HG03135 (cell line): ENCODE measurements around the gene HS1BP3.
A peak's percentile ranks its signal among the peaks of the same experiment; 100 is the strongest.

ENCODE experiments used
- ATAC-seq: cut with Tn5 transposase; IDR thresholded peaks from one replicate; pipeline ENCODE4 v1.9.1; 2021; ENCODE audit warnings: mild to moderate bottlenecking, moderate library complexity; ENCODE audit not compliant: unreplicated experiment

HS1BP3 gene

GRCh38 chr2:20648206-20648605 lies 2.7 kb downstream of the HS1BP3 start:
- ATAC-seq: no peak

GRCh38 chr2:20647738-20648137 lies 3.2 kb downstream of the HS1BP3 start:
- no peak for ATAC-seq

GRCh38 chr2:20647211-20647610 lies 3.7 kb downstream of the HS1BP3 start:
- no peak for ATAC-seq

GRCh38 chr2:20646446-20646845 lies 4.5 kb downstream of the HS1BP3 start:
- no peak for ATAC-seq

- ATAC-seq: no peak
Observed at GRCh38 chr2:20645761-20646160, 5.1 kb downstream of the HS1BP3 start.

- no peak for ATAC-seq
Observed at GRCh38 chr2:20645301-20645701, 5.6 kb downstream of the HS1BP3 start.

GRCh38 chr2:20643826-20644225 lies 7.1 kb downstream of the HS1BP3 start:
- ATAC-seq: no peak

GRCh38 chr2:20643060-20643459 lies 7.8 kb downstream of the HS1BP3 start:
- ATAC-seq: no peak

- peak; percentile 86 for ATAC-seq
Observed at GRCh38 chr2:20642055-20642971, 8.6 kb downstream of the HS1BP3 start.

GRCh38 chr2:20641123-20641985 lies 9.5 kb downstream of the HS1BP3 start:
- no peak for ATAC-seq

GRCh38 chr2:20640411-20641122 lies 10.3 kb downstream of the HS1BP3 start:
- ATAC-seq: no peak

GRCh38 chr2:20638646-20639430 lies 12.1 kb downstream of the HS1BP3 start:
- no peak for ATAC-seq

- no peak for ATAC-seq
Observed at GRCh38 chr2:20638014-20638413, 12.9 kb downstream of the HS1BP3 start.

- no peak for ATAC-seq
Observed at GRCh38 chr2:20637147-20637546, 13.8 kb downstream of the HS1BP3 start.

- peak; percentile 87 for ATAC-seq
Observed at GRCh38 chr2:20635675-20636584, 15.0 kb downstream of the HS1BP3 start.

GRCh38 chr2:20635113-20635510 lies 15.8 kb downstream of the HS1BP3 start:
- ATAC-seq: no peak

- ATAC-seq: no peak
Observed at GRCh38 chr2:20634507-20635112, 16.3 kb downstream of the HS1BP3 start.

- no peak for ATAC-seq
Observed at GRCh38 chr2:20633794-20634506, 16.9 kb downstream of the HS1BP3 start.
